GM12878 (cell line): ENCODE results near the gene ERC1. TPM values are rescaled to one million over a fixed set of nuclear protein-coding genes. Genes with fewer than 3 reads are reported as not detected.

Source experiments
- ATAC-seq: fragments of 200-7000 bp; cut with Tn5 transposase; 3 replicates; pipeline ENCODE4 v1.9.1; 2020; ENCODE audit warnings: mild to moderate bottlenecking, moderate library complexity
- BruUV-seq: library from RNA; stranded (reverse); fragments of 400-500 nt; replicated peaks from 2 replicates; lab custom pipeline; 2021; lab: Mats Ljungman, UMichigan
- CTCF ChIA-PET: fragments of 300-600 bp; sonication (Branson Sonifier 250); formaldehyde crosslinking; extraction: SDS; loops from one replicate; lab custom pipeline; 2021; ENCODE audit warnings: inconsistent platforms; lab: Yijun Ruan, JAX
- POLR2A ChIA-PET: fragments of 350-600 bp; formaldehyde crosslinking; extraction: SDS; loops from one replicate; lab custom pipeline; 2021; ENCODE audit warnings: inconsistent platforms; lab: Charles Lee
- RAD21 ChIA-PET: fragments of 300-600 bp; sonication (Branson Sonifier 250); formaldehyde crosslinking; loops from one replicate; lab custom pipeline; 2023; ENCODE audit warnings: antibody characterized with exemption; ENCODE audit not compliant: unreplicated experiment; lab: Charles Lee
- SMC1A ChIA-PET: fragments of 300-600 bp; sonication (Branson Sonifier 250); formaldehyde crosslinking; loops from one replicate; lab custom pipeline; 2023; ENCODE audit not compliant: unreplicated experiment, uncharacterized antibody; lab: Charles Lee
- DNase-seq: peaks from one replicate; pipeline ENCODE4 v3.0.0-alpha.2; 2011; ENCODE audit warnings: low read depth, low spot score
- FAIRE-seq: peaks from 3 replicates; lab custom pipeline; 2011; peaks lifted over from hg19 to GRCh38; lab: Jason Lieb, UNC
- H2AFZ ChIP-seq: 2 replicates; pipeline ENCODE4 v1.6.0; 2011; ENCODE audit warnings: low read depth, low read length, control low read depth; ENCODE audit not compliant: control insufficient read depth
- H3K27ac ChIP-seq: 2 replicates; pipeline ENCODE4 v1.5.1; 2011; ENCODE audit warnings: control low read depth; ENCODE audit not compliant: control insufficient read depth, insufficient read depth
- H3K27me3 ChIP-seq, 2 experiments: replicated peaks in 1 of 2; 2 replicates each; pipeline versions ENCODE4 v1.6.0 to v1.6.1; 2011; ENCODE audit warnings: low read length in 1 of 2; ENCODE audit not compliant: control insufficient read depth in 2 of 2, insufficient read depth in 2 of 2
- H3K36me3 ChIP-seq, 2 experiments: 2 replicates each; pipeline ENCODE4 v1.5.1; 2011; ENCODE audit warnings: low read length in 1 of 2; ENCODE audit not compliant: control insufficient read depth in 2 of 2, insufficient read depth in 2 of 2
- H3K4me1 ChIP-seq: 2 replicates; pipeline ENCODE4 v1.6.1; 2011; ENCODE audit warnings: mild to moderate bottlenecking, low read length, moderate library complexity, mixed read lengths; ENCODE audit not compliant: control insufficient read depth, insufficient read depth
- H3K4me2 ChIP-seq: 2 replicates; pipeline ENCODE4 v1.6.0; 2011; ENCODE audit warnings: control low read depth; ENCODE audit not compliant: control insufficient read depth, insufficient read depth
- H3K4me3 ChIP-seq: fragments of 200-600 bp; sonication (generic); 2 replicates; pipeline ENCODE4 v1.5.1; 2016
- H3K79me2 ChIP-seq: 2 replicates; pipeline ENCODE4 v1.6.0; 2011; ENCODE audit warnings: low read length; ENCODE audit not compliant: control insufficient read depth, insufficient read depth
- H3K9ac ChIP-seq: 2 replicates; pipeline ENCODE4 v1.8.0; 2011; ENCODE audit warnings: low read length, control low read depth, mixed read lengths; ENCODE audit not compliant: control insufficient read depth, insufficient read depth
- H3K9me3 ChIP-seq: replicated peaks from 3 replicates; pipeline ENCODE4 v1.5.1; 2011; ENCODE audit warnings: mild to moderate bottlenecking, low read length; ENCODE audit not compliant: control insufficient read depth, insufficient read depth
- H4K20me1 ChIP-seq: 2 replicates; pipeline ENCODE4 v1.6.0; 2011; ENCODE audit not compliant: control insufficient read depth, insufficient read depth
- ASH2L ChIP-seq: fragments of 300-600, 200-600 bp; sonication (generic); IDR thresholded peaks from 2 replicates; pipeline ENCODE4 v1.6.1; 2017; ENCODE audit warnings: low read depth, mild to moderate bottlenecking, borderline replicate concordance
- ATF2 ChIP-seq: IDR thresholded peaks from 2 replicates; pipeline ENCODE4 v1.6.1; 2012; ENCODE audit warnings: low read length, inconsistent platforms
- BHLHE40 ChIP-seq, 2 experiments: fragments of 450-650 bp in 1 of 2; IDR thresholded peaks; 2 replicates each; pipeline ENCODE4 v1.6.1; 2011 to 2017; ENCODE audit warnings: low read depth in 2 of 2, borderline replicate concordance in 1 of 2, improper control_type of control experiment in 1 of 2, low read length in 1 of 2, mild to moderate bottlenecking in 1 of 2
- BRCA1 ChIP-seq: IDR thresholded peaks from 2 replicates; pipeline ENCODE4 v1.6.1; 2011; ENCODE audit warnings: low read depth, low read length, improper control_type of control experiment
- GABPA ChIP-seq: IDR thresholded peaks from 2 replicates; pipeline ENCODE4 v1.6.1; 2014; ENCODE audit warnings: antibody characterized with exemption, low read depth, mild to moderate bottlenecking, inconsistent platforms
- IRF5 ChIP-seq: fragments of 450-650 bp; IDR thresholded peaks from 2 replicates; pipeline ENCODE4 v1.6.1; 2017; ENCODE audit warnings: borderline replicate concordance
- JUND ChIP-seq: IDR thresholded peaks from 2 replicates; pipeline ENCODE4 v1.6.1; 2012; ENCODE audit warnings: low read depth, mild to moderate bottlenecking, low read length, improper control_type of control experiment, moderate library complexity
- KAT2A ChIP-seq: conservative IDR thresholded peaks from 2 replicates; pipeline ENCODE4 v1.6.1; 2011; ENCODE audit warnings: low read depth, low read length; ENCODE audit not compliant: control insufficient read depth
- LARP7 ChIP-seq: fragments of 450-650 bp; IDR thresholded peaks from 2 replicates; pipeline ENCODE4 v1.6.1; 2017; ENCODE audit warnings: mild to moderate bottlenecking
- MTA2 ChIP-seq: fragments of 450-650 bp; IDR thresholded peaks from 2 replicates; pipeline ENCODE4 v1.6.1; 2016; ENCODE audit warnings: low read depth, mild to moderate bottlenecking, moderate library complexity
- POLR2AphosphoS2 ChIP-seq: IDR thresholded peaks from 2 replicates; pipeline ENCODE4 v1.6.1; 2011; ENCODE audit warnings: low read depth, mild to moderate bottlenecking, low read length, improper control_type of control experiment, moderate library complexity
- SKIL ChIP-seq: fragments of 450-650 bp; IDR thresholded peaks from 2 replicates; pipeline ENCODE4 v1.6.1; 2017; ENCODE audit warnings: mild to moderate bottlenecking, low read depth, inconsistent platforms; ENCODE audit not compliant: poor library complexity, severe bottlenecking
- SMAD1 ChIP-seq: fragments of 450-650 bp; IDR thresholded peaks from 2 replicates; pipeline ENCODE4 v1.6.1; 2018; ENCODE audit warnings: mild to moderate bottlenecking, low read depth; ENCODE audit not compliant: partially characterized antibody
- ZBTB4 ChIP-seq: fragments of 450-650 bp; formaldehyde crosslinking; IDR thresholded peaks from 2 replicates; pipeline ENCODE4 v1.4.0; 2022; ENCODE audit warnings: mild to moderate bottlenecking, moderate library complexity
- WGBS: methylation state at CpG from one replicate; pipeline ENCODE4 v1.1.6; 2016; ENCODE audit warnings: low lambda C conversion rate; ENCODE audit not compliant: insufficient replicate concordance, insufficient coverage; ENCODE audit errors: missing lambda C conversion rate; 5-methylcytosine and 5-hydroxymethylcytosine counted together
- in situ Hi-C: fragments of 300-500 bp; cut with MboI; formaldehyde crosslinking; loops from 9 replicates; pipeline ENCODE4 v1.14.3; 2018; ENCODE audit warnings: mixed read lengths
- intact Hi-C: fragments of 100-400 bp; cut with micrococcal nuclease; formaldehyde crosslinking; loops from one replicate; pipeline ENCODE4 v1.14.2; 2022; ENCODE audit not compliant: unreplicated experiment
- polyA plus RNA-seq, 11 experiments: library from polyadenylated mRNA; depleted of rRNA in 4 of 11; unstranded in 6 of 11; stranded (reverse) in 5 of 11; fragments of >200 nt; fragmentation: Nextera tagmentation in 4 of 11; fragmentation: Illumina TruSeq in 1 of 11; extraction: Ambion mirVana in 4 of 11; extraction: Trizol in 1 of 11; gene quantifications; 1 replicate in 1 of 11; 2 replicates in 10 of 11; pipeline versions ENCODE4 v1.2.1 to v1.2.3, GENCODE V29; 2011 to 2016; ENCODE audit warnings: inconsistent platforms in 2 of 11, missing spikeins in 2 of 11, low read depth in 1 of 11
- total RNA-seq, 4 experiments: library from RNA; depleted of rRNA in 3 of 4; stranded (reverse); fragments of >200 nt in 3 of 4; fragmentation: Illumina TruSeq in 1 of 4; extraction: Trizol in 1 of 4; gene quantifications; 2 replicates each; pipeline versions ENCODE4 v1.2.1 to v1.2.3, GENCODE V29; 2013 to 2021

The ERC1 gene
- total and polyA plus RNA-seq, 10 of the 15 experiments (the other 5 are each of a cell fraction or from before 2014, with no cell fraction given), result 0.75 to 8.0 (median 5.0) TPM

- RAD21 ChIA-PET, result interaction anchor here (0.6 to 1.0 kb wide), 2 partner anchors 53 to 412 kb away, joined by 3 read pairs; no protein-coding TSS in a partner anchor
- in situ Hi-C loops (no loop called here), intact Hi-C loops (loop anchor here (5.0 kb wide), 2 partner anchors 108 to 413 kb away; no protein-coding TSS in a partner anchor)
- DNase-seq (no peak), ATAC-seq (peak; percentile 2; the same call in 1 of the 3 replicates), FAIRE-seq (no peak)
- SMC1A ChIA-PET, result interaction anchor here (1.0 to 4.6 kb wide), 3 partner anchors 45 to 412 kb away, joined by 3 to 20 read pairs (median 20); no protein-coding TSS in a partner anchor
- WGBS, result 12% methylated on average over 24 of the region's 101 CpGs
- peak overlapping the region; percentile 89 for H3K4me2 ChIP-seq
- H3K4me1 ChIP-seq, result peaks cover 33% of the 10 kb centered on the region
- peaks cover 0 to 5% of the 10 kb centered on the region in 2 experiments; a peak in 1 of 4 replicates for H3K27me3 ChIP-seq
- peak overlapping the region; percentile 50 for H2AFZ ChIP-seq
- H3K36me3 ChIP-seq, result no peaks in the 10 kb centered on the region
- no TSS peak for BruUV-seq
- no peak overlapping the region for H3K27ac ChIP-seq
- H3K9ac ChIP-seq, result peak overlapping the region; percentile 40; the same call in 1 of the 2 replicates
- H3K79me2 ChIP-seq, result peaks cover 36% of the 10 kb centered on the region
- POLR2A ChIA-PET, result no interaction called here
- CTCF ChIA-PET, result interaction anchor here (1.4 to 5.1 kb wide), 4 partner anchors 13 to 412 kb away, joined by 3 to 34 read pairs (median 14); no protein-coding TSS in a partner anchor
- peak overlapping the region; percentile 78 for H3K4me3 ChIP-seq
- H4K20me1 ChIP-seq, result no peaks in the 10 kb centered on the region
- no peaks in the 10 kb centered on the region for H3K9me3 ChIP-seq
- TF ChIP-seq LARP7 (peak; percentile 81; the same call in 1 of the 2 replicates), POLR2AphosphoS2 (no peak), SMAD1 (no peak), ATF2 (no peak), GABPA (no peak), ZBTB4 (CRISPR knock-in tag) (no peak), KAT2A (no peak), BHLHE40 (IDR thresholded peaks at IDR 0.05; ENCODE audit: borderline replicate concordance in 1 of 2, low read depth in 2 of 2, low read length in 1 of 2) (peak in 1 of 2 experiments; percentile 32; a peak in 1 of 4 replicates), JUND (no peak), ASH2L (no peak), MTA2 (no peak), BRCA1 (no peak), IRF5 (no peak), SKIL (no peak)
Observed at GRCh38 chr12:1529862-1530591, 539.0 kb downstream of the ERC1 start.
